Osteocyte (in vitro differentiated cells): ENCODE results near the gene CENPU. TPM values are rescaled to one million over a fixed set of nuclear protein-coding genes. Genes with fewer than 3 reads are reported as not detected.

Source experiments
- DNase-seq: peaks from one replicate; pipeline ENCODE4 v3.0.0; 2021; ENCODE audit warnings: mixed read lengths; ENCODE audit not compliant: unreplicated experiment; ENCODE audit errors: extremely low spot score
- H3K27ac Mint-ChIP-seq: one replicate; pipeline ENCODE4 v1.8.0; 2021; ENCODE audit warnings: mild to moderate bottlenecking, mixed read lengths; ENCODE audit not compliant: unreplicated experiment
- H3K27me3 Mint-ChIP-seq: one replicate; pipeline ENCODE4 v1.8.0; 2021; ENCODE audit warnings: mixed read lengths; ENCODE audit not compliant: unreplicated experiment
- H3K36me3 Mint-ChIP-seq: one replicate; pipeline ENCODE4 v1.8.0; 2021; ENCODE audit warnings: mixed read lengths; ENCODE audit not compliant: unreplicated experiment
- H3K4me1 Mint-ChIP-seq: one replicate; pipeline ENCODE4 v1.8.0; 2021; ENCODE audit warnings: mixed read lengths; ENCODE audit not compliant: unreplicated experiment
- H3K4me3 Mint-ChIP-seq: one replicate; pipeline ENCODE4 v1.8.0; 2021; ENCODE audit warnings: mild to moderate bottlenecking, moderate library complexity, mixed read lengths; ENCODE audit not compliant: unreplicated experiment
- H3K9me3 Mint-ChIP-seq: one replicate; pipeline ENCODE4 v1.8.0; 2021; ENCODE audit warnings: mixed read lengths; ENCODE audit not compliant: unreplicated experiment
- total RNA-seq: library from RNA; stranded (reverse); gene quantifications from 2 replicates; pipeline ENCODE4 v1.2.1, GENCODE V29; 2021
- TF ChIP-seq, protein P1 (sequence below): fragments of 200-600 bp; sonication (generic); IDR thresholded peaks from 2 replicates; pipeline ENCODE4 v1.5.0; 2021; ENCODE audit warnings: antibody characterized with exemption, mild to moderate bottlenecking, moderate library complexity

Gene CENPU
- total RNA-seq, 1 donor from 2014 or later: 6.9 TPM

DNA sequence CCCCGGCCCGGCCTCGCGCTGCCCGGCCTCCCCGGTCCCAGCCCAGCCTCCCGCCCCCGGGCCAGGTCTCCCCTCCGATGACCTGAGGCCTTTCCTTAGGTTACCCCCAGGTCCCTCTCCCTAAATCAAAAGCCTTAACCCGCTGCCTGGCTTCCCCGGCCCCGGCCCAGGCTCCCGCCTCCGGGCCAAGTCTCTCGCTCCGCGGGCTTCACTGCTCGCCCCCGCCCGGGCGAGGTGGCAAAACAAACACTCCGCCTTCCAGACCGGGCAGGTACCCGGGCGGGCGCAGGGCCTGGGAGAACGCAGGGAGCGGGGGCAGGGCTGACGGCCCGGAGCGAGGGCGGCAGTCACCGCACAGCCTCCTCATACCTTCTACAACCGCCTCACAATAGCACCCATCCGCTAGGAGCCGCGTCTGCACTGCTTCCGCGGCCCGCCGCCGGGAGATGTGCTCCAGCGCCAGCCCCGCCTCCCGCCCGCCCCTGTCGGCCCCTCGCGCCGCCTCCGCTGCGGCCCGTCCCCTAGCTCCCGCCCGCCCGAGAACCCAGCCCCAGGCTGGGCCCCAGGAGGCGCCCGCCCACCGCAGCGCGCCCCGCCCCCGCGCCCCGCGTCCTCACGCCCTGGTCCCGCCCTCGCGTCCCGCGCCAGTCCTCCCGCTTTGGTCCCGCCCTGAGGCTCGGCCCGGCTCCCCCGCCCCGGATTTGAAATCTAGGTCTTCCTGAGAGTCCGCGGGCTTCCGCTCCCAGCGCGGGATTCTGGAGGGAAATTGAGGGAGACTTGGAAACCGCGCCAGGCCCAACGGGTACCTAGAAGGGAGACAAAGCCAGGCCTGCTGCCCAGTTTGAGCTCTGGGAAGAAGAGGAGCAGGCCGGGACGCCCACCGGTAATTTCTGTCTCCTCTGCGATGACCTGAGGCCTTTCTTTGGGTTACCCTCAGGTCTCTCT lies 84.6 kb downstream of the CENPU start, which contains the start of the genes CASP3 and PRIMPOL:
CASP3 (minus strand) TSS at position 422 of the 945 bp plus-strand sequence. CDS start 10,994 bp downstream, outside the sequence.
PRIMPOL (plus strand) TSS at position 713 of the 945 bp plus-strand sequence. CDS start 7,403 bp downstream, outside the sequence.
- TF ChIP-seq, protein P1, sequence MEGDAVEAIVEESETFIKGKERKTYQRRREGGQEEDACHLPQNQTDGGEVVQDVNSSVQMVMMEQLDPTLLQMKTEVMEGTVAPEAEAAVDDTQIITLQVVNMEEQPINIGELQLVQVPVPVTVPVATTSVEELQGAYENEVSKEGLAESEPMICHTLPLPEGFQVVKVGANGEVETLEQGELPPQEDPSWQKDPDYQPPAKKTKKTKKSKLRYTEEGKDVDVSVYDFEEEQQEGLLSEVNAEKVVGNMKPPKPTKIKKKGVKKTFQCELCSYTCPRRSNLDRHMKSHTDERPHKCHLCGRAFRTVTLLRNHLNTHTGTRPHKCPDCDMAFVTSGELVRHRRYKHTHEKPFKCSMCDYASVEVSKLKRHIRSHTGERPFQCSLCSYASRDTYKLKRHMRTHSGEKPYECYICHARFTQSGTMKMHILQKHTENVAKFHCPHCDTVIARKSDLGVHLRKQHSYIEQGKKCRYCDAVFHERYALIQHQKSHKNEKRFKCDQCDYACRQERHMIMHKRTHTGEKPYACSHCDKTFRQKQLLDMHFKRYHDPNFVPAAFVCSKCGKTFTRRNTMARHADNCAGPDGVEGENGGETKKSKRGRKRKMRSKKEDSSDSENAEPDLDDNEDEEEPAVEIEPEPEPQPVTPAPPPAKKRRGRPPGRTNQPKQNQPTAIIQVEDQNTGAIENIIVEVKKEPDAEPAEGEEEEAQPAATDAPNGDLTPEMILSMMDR: peak; percentile 53
- Mint-ChIP-seq H3K27me3 (no peaks in the 10 kb centered on the region), H3K36me3 (peaks cover 2% of the 10 kb centered on the region), H3K4me1 (peaks cover 70% of the 10 kb centered on the region), H3K4me3 (peak within 1 kb of the TSS; percentile 86), H3K9me3 (no peaks in the 10 kb centered on the region), H3K27ac (peak within 1 kb of the TSS; percentile 92)
- peak; percentile 98 for DNase-seq

DNA sequence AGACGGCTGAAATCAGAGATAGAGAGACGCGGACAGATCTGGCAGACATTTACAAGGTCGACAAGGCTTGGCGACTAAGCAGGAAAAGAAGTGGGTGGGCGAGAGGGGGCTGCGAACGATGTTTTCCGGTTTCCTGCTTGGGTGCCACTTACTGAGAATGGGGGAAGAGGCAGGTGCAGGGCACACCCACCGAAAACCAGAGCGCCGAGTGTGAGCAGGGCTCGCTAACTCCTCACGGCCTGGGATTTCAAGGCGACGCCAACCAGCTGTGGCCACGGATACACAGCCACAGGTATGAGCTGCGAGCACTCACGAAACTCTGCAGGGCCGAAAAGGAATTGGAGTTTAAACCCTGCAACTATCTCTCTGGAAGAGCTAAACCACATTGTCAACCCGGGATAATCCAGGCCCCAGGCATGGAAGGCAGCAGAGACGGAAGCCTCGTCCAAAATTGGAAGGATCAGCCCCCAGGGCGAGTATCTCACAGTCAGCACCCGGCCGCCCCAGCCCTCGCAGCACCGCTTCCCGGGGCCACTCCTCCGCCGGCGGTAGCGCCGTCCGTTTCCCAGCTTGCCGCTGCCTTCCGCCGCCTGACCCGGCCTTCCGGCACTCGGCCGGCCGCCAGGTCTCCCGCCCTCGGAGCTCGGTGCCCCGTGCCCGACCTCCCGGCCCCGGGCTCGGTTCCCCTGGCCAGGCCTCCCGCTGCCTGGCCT lies 85.4 kb downstream of the CENPU start:
- Mint-ChIP-seq H3K4me3 (peak overlapping the region; percentile 86), H3K4me1 (peaks cover 69% of the 10 kb centered on the region), H3K27me3 (no peaks in the 10 kb centered on the region), H3K27ac (peak overlapping the region; percentile 89), H3K9me3 (no peaks in the 10 kb centered on the region), H3K36me3 (peaks cover 2% of the 10 kb centered on the region)
- TF ChIP-seq, protein P1: no peak
- DNase-seq: no peak

- Mint-ChIP-seq H3K36me3 (peaks cover 2% of the 10 kb centered on the region), H3K4me1 (peaks cover 68% of the 10 kb centered on the region), H3K27me3 (no peaks in the 10 kb centered on the region), H3K27ac (peak overlapping the region; percentile 89), H3K4me3 (peak overlapping the region; percentile 86), H3K9me3 (no peaks in the 10 kb centered on the region)
- TF ChIP-seq, protein P1: no peak
- DNase-seq: no peak
These were observed 85.9 kb downstream of the CENPU start for GRCh38 chr4:184648054-184648312.

DNA sequence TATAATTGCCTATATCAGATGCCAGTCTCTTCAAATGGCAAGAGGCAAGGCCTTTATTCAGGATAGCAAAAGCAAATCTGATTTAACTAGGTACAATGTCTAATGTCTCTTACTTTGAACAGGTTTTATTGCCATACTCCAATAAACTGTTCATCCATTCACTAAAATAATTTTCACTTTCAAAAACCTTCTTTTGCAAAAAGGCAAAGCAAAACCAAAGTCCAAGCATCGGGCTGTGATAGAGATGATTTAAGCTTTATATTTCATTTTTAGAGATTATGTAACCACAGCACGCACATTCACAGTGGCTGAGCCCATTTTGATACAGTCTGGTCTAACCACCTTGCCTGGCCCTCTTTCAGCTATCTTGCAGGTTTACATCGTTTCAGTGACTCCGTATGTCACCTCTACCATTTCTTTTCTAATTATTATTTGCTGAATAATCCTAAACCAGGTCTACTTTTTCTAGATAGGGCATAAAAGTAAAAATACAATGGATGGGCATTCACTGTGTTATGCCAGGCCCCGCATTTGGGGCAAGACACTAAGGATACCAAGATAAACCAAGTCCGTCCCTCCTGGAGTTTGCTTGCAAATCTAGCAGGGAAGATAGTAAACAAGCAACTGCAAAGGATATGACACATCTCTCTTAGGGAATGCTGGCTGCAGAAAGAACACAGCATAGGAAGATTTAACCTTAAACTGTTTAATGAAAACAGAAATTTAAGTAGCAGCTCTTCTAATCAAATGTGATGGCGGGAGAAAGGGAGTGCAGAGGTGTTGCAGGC lies 86.4 kb downstream of the CENPU start:
- H3K4me1 Mint-ChIP-seq: peaks cover 68% of the 10 kb centered on the region
- TF ChIP-seq, protein P1: no peak

More for the DNA sequence above, 86.4 kb downstream of the CENPU start:
- H3K27me3 Mint-ChIP-seq: no peaks in the 10 kb centered on the region
- H3K36me3 Mint-ChIP-seq: peaks cover 3% of the 10 kb centered on the region
- H3K4me3 Mint-ChIP-seq: peak overlapping the region; percentile 86
- H3K27ac Mint-ChIP-seq: peak overlapping the region; percentile 89
- no peaks in the 10 kb centered on the region for H3K9me3 Mint-ChIP-seq
- DNase-seq: no peak
